ENCODE measurements around the gene COL21A1.

DNA sequence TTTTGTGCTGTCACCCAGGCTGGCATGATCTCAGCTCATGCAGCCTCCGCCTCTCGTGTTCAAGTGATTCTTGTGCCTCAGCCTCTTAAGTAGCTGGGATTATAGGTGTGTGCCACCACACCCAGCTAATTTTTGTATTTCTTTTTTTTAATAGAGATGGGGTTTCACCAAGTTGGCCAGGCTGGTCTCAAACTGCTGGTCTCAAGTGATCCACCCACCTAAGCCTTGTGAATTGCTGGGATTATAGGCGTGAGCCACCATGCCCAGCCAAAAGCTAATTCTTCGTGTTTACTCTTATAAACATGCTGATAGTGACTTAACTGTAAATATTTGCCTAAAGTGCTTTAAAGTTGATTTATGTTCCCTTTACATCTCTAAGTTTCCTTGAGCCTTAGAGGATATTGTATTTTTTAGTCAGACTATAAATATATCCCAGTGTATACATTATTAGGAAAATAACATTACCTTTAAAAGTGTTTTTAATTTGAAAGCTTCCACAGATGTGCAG, 91.7 kb downstream of the COL21A1 start:
- TF ChIP-seq, protein P1, sequence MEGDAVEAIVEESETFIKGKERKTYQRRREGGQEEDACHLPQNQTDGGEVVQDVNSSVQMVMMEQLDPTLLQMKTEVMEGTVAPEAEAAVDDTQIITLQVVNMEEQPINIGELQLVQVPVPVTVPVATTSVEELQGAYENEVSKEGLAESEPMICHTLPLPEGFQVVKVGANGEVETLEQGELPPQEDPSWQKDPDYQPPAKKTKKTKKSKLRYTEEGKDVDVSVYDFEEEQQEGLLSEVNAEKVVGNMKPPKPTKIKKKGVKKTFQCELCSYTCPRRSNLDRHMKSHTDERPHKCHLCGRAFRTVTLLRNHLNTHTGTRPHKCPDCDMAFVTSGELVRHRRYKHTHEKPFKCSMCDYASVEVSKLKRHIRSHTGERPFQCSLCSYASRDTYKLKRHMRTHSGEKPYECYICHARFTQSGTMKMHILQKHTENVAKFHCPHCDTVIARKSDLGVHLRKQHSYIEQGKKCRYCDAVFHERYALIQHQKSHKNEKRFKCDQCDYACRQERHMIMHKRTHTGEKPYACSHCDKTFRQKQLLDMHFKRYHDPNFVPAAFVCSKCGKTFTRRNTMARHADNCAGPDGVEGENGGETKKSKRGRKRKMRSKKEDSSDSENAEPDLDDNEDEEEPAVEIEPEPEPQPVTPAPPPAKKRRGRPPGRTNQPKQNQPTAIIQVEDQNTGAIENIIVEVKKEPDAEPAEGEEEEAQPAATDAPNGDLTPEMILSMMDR (conservative IDR thresholded peaks at IDR 0.05; ENCODE audit: low read length) = no peak
- no peak for TF ChIP-seq EZH2phosphoT487 (IDR thresholded peaks at IDR 0.05; ENCODE audit: borderline replicate concordance, low read depth, low read length)
